ENCODE results near the gene MSMB.
"Not testable (repeated sequence)": the region's sequence is repeated elsewhere in the genome, so short reads cannot be mapped to it uniquely, and the experiment has no call there.

MSMB gene

GRCh38 chr10:46069771-46070463 lies 23.8 kb upstream of the MSMB start:
- DNase-seq (ENCODE audit: low read depth), result no peak

GRCh38 chr10:46068905-46069304 lies 22.8 kb upstream of the MSMB start:
- no peak for DNase-seq (ENCODE audit: low read depth)

- DNase-seq (ENCODE audit: low read depth), result no peak
Measured at GRCh38 chr10:46068117-46068516, 22.0 kb upstream of the MSMB start.

- DNase-seq (ENCODE audit: low read depth), result no peak
Measured at GRCh38 chr10:46064269-46064817, 18.3 kb upstream of the MSMB start.

GRCh38 chr10:46062723-46063428 lies 16.8 kb upstream of the MSMB start:
- no peak for DNase-seq (ENCODE audit: low read depth)

- no peak for DNase-seq (ENCODE audit: low read depth)
Measured at GRCh38 chr10:46060706-46061105, 14.6 kb upstream of the MSMB start.

GRCh38 chr10:46057927-46058326 lies 11.9 kb upstream of the MSMB start:
- DNase-seq (ENCODE audit: low read depth), result not testable (repeated sequence)

GRCh38 chr10:46057038-46057437 lies 11.0 kb upstream of the MSMB start:
- DNase-seq (ENCODE audit: low read depth), result no peak

GRCh38 chr10:46055771-46056170 lies 9.7 kb upstream of the MSMB start:
- DNase-seq (ENCODE audit: low read depth), result no peak

- no peak for DNase-seq (ENCODE audit: low read depth)
Measured at GRCh38 chr10:46053534-46054434, 7.7 kb upstream of the MSMB start.

GRCh38 chr10:46052791-46053375 lies 6.8 kb upstream of the MSMB start:
- no peak for DNase-seq (ENCODE audit: low read depth)

- no peak for DNase-seq (ENCODE audit: low read depth)
Measured at GRCh38 chr10:46052057-46052790, 6.2 kb upstream of the MSMB start.

- no peak for DNase-seq (ENCODE audit: low read depth)
Measured at GRCh38 chr10:46050941-46051623, 5.0 kb upstream of the MSMB start.

- DNase-seq (ENCODE audit: low read depth), result not testable (repeated sequence)
Measured at GRCh38 chr10:46049497-46049831, 3.4 kb upstream of the MSMB start.

- no peak for DNase-seq (ENCODE audit: low read depth)
Measured at GRCh38 chr10:46048152-46048551, 2.1 kb upstream of the MSMB start.

GRCh38 chr10:46042527-46042926 lies 3.5 kb downstream of the MSMB start:
- no peak for DNase-seq (ENCODE audit: low read depth)

GRCh38 chr10:46040004-46040403 lies 6.1 kb downstream of the MSMB start:
- no peak for DNase-seq (ENCODE audit: low read depth)

- no peak for DNase-seq (ENCODE audit: low read depth)
Measured at GRCh38 chr10:46037107-46037825, 8.8 kb downstream of the MSMB start.

GRCh38 chr10:46035923-46036849 lies 9.9 kb downstream of the MSMB start:
- no peak for DNase-seq (ENCODE audit: low read depth)

Measured in stimulated activated CD4-positive, alpha-beta T cell treated with anti-CD3 and anti-CD28 coated beads, Interleukin-2, amount 100 ng/mL, for 4 hours (primary cell).